ENCODE data around the gene ZNF638.

Gene ZNF638

DNA sequence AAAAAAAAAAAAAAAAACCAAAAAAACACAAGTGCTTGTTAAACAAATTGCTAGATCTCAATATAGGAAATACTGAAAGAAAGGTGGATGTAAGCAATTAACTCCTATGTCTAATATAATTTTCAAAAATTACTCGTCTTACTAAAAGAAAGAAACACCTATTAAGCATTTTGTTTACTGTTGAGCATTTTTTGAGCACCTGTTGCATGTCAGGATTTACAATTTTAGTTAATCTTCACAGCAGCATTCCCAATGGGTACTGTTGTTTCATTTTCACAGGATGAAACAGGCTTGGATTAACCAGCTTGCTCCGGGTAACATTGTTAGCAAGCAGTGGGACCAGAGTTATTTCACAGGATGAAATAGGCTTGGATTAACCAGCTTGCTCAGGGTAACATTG lies 4.8 kb downstream of the ZNF638 start:
- no peak for DNase-seq

DNA sequence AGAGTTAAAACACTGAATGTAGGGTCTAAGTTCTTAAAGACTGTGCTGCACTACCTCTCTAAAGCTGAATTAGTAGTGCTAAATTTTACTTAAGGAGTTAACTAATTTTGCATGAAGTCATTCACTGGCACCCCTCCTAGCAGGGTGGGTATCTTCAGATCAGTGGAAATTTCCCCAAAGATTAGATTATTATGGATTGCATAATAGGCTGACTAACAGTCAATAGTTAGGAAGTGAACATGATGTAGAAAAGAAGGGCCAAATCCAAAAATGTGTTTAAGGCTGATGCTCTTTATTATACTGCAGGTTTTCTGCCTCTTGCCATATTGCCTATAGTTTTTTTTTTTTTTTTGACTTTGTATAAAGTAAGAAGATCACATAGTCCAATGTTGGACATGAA lies 5.2 kb downstream of the ZNF638 start:
- no peak for DNase-seq

DNA sequence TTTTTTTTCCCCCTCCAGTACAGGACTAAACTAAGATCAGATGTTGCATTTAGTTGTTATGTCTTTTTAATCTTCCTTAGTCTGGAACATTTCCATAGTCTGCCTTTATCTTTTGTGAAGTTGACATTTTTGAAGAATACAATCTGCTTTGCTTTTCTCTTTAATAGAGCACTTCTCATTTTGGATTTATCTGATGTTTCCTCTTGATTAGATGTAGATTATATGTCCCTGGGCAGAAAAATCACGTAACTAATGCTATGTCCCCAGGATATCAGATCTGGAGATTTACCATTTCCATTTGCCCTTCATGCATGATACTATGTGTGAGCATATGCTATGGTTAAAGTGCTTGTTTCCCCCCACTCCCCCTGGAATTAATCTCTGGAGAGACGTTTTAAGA lies 6.2 kb downstream of the ZNF638 start:
- no peak for DNase-seq

DNA sequence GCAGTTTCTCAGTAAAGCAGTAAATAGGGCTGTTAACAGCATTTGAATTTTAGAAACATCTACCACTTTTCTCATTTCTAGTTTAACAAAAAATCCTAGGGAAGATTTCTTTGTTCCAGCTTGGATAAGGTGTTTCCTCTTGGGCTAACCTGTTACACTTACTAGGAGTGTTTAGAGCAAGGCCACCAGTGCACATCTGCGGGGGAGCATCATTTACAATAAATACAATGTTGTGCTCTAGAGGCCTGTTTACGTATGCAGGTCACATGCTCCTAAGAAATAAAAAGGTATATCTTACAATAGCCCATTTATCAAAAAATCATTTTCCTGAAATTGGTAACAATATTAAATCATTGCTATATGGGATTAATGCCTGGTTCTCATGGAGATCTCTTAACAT lies 8.1 kb downstream of the ZNF638 start:
- no peak for DNase-seq

DNA sequence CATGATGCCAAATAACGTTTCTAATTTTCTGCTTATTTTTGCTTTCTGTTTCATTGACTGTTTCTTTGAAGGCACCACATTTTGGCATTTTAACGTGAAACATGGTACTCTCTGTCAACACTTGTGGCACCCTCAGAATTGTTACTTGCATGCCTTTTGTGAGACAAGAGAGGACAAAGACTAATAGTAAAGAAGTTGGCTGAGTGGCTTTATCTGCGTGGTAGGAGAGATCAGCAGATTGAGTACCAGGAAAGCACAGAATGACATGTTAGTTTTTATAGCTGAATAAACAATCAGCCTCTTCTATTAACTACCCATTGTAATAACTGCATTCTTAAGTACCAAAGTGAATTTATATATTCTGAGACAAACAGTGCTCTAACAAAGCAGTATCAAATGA lies 8.6 kb downstream of the ZNF638 start:
- no peak for DNase-seq

DNA sequence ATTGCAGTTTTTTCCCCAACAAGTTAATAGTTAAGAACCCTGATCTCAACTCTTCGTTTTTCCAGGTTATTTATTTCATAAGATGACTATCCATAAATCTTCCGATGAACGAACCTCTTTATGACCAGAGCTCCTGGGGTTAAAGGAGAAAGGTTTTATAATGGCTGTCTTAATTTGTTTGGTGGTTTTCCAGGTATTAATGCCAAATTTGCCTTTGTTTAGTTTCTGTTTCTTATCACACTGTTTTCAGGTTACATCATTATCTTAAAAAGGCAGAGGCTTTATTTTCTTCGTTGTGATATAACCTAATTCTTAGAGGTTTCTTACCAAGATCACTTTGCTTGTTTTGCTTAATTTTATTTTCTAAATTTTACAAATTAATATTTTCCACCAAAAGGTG lies 10.1 kb downstream of the ZNF638 start:
- no peak for DNase-seq

DNA sequence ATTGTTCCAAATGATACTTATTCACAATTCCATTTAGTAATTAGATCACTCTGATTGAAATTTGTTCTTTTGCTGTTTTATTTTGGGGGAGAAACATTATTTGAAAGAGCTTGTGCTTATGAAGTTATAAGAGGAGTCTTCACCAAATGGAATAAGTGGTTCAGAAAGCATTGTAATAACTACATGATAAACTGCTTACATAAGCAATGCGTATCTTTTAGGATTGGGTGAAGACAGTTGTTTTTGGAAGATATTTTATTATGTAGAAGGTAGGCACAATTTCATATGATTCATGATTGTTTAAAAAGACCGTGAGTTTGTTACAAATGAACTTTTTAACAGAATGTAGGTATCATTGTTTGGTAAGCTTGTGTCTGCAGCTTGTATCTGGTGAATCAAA lies 14.5 kb downstream of the ZNF638 start:
- DNase-seq: no peak

DNA sequence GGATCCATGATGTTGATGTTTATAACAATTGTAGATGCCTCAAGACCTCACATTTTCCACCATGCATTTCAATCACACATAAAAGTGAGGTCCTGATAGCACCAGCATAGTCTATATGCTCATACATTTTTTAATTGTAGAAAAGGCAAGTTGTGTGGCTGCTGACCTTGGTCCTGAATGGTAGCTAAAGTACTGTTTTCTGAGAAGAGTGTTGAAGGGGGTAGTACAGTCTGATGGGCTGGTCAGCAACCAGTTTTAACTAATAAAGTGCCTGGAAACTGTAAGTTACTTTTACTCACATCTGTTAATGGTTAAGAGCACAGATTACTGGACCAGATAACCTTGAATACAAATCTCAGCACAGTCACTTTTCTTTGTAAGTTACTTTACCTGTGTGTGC lies 15.9 kb downstream of the ZNF638 start:
- DNase-seq: no peak

DNA sequence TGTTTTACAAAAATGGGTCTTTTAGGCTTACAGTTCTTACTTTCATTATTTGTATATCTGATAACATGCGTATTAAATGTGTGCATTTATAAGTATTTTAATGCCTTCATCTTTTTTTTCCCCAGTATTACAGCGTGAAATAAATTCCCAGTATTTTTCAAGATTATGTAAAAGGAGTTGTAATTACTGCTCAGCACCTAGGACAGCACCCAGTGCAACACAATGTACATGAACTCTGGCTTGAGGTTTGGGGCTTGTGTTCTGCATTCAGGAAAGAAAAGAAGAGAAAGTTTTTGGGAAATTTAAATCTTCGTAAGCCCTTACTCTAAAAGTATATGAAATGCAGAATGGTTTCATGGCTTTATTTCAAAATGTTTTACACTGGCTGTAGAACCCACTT lies 16.7 kb downstream of the ZNF638 start:
- no peak for DNase-seq

DNA sequence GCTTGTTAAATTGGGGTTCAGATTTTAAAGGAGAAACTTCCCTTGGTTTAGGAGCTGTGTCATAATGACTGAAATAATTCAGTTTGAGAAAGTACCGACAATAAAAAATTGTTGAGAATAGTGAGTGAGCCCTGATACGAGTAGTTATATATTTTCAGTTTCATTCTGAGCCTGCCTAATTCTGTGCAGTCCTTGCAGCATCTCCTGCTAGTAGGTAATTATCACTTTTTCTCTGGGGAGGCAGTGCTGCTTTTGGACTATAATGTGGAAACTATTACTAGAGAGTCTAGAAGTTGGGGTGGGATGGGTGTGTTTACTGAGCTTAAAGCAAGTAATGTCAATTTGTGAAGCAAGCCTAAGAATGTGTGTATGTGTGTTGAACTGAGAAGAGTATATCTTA lies 21.7 kb downstream of the ZNF638 start:
- no peak for DNase-seq

DNA sequence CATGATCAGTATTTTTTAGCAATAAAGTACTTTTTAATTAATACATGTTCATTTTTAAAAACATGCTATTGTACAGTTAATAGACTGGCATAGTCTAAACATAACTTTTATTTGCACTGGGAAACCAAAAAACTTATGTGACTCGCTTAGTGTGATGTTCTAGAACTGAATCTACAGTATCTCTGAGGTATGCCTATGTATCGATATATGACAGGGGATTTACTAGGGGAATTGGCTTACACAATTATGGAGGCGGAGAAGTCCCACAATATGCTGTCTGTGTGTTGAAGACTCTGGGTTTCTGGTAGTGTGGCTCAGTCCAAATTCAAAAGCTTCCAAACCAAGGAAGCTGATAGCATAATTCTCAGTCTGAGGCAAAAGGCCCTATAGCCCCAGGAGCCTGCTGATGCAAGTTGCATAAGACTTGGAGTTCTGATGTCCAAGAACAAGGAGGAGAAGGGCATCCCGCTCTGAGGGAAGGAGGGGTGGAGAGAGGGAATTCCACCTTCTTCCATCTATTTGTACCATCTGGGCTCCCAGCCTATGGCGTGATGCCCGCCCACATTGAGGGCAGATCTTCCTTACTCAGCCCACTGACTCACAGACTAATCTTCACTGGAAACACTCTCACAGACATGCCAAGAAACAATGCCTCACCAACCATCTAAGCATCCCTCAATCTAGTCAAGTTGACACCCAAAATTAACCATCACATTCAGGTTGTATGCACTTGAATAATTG lies 27.5 kb downstream of the ZNF638 start:
- DNase-seq: peak in 1 of 51 donors; percentile 50

DNA sequence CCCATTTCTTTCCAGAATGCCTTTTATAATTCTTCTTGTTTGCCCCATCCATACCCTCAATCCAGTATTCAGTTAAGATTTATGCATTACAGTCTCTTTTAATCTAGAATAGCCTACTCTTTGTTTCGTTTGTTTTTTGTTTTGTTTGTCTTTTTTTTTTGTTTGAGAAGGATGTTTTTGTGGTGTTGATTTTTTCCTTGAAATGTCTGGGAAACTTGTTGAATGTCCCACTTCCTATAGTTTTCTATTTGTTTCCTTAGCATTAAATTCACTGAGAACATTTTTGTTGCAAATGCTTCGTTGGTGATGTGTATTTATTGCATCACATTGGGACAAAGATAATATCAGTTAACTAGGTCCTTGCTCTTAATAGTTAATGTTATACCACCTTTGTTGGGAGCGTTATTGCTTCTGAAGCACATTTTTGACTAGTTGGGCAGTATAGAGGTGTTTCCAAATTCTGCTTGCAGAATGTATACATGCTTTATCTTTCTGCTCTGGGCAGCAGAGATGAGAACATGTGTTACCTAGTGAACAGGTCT lies 28.9 kb downstream of the ZNF638 start:
- DNase-seq: no peak

DNA sequence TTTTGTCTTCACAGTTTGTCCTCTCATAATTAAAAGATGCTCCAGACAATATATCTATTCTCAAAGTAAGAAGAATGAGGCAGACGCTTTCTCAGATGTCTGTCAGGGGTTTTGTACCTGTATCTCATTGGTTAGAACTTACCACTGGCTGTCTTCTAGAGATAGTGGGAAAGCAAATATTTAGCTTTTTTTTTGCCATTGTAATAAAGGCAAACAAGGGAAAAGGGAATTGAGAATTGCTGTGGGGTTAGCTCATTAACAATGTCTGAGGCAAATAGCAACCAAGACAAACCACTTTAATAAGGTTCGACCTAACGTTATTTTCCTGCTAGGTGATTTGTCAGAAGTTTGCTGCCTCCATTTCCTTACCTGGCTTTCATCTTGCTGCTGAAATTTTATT lies 30.0 kb downstream of the ZNF638 start:
- DNase-seq: no peak

DNA sequence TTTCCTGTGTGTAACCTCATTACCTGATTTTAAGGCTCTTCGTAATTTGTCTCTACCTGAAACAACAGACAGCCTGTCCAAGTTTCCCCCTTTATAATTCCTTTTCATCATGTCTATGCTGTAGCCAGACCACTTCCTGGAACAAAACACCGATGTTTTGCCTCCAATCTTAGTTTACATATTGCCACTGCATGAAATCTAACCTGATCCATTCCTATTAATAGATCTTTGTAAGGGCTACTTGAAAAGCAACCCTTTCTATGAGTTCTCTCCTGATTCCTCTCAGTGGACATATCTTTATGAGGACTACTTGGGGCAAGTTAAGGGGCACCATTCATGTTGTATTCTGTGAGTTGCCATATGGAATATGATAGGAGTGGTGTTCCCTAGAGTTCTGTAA lies 30.9 kb downstream of the ZNF638 start:
- DNase-seq: no peak

DNA sequence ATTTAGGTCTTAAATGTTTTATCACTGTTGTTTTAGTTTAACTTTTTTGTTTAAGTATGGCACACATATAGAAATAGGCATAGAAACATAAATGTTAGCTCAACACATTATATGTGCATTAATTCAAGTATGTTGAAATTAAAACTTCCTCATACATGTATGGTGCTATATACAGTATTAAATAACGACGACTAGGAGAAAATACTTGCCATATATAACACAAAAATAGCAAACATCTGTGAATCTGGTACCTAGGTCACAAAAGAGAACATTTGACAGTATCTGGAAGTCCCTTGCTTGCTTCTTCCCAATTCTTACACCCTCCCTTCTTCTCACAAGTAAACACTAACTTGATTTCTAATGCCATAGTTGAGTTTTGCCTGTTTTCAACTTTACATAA lies 38.4 kb downstream of the ZNF638 start:
- DNase-seq: no peak

DNA sequence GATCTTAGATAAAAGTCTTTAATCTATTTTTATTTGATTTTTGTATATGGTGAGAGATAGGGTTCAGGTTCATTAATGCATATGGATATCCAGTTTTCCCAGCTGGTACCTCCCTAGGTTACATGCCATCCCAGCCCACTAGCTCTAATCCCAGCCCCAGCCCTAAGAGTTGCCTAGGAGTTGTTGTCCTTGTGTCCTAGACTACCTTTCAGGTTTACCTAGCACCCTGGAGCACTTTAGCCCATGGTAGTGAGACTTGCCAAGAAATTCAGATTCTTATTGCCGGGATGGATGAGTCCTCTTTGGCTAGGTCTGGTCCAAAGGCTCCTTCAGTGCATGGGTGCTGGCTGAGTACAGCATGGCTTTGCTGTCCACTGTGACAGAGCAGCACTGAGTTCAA lies 40.5 kb downstream of the ZNF638 start:
- DNase-seq: no peak

DNA sequence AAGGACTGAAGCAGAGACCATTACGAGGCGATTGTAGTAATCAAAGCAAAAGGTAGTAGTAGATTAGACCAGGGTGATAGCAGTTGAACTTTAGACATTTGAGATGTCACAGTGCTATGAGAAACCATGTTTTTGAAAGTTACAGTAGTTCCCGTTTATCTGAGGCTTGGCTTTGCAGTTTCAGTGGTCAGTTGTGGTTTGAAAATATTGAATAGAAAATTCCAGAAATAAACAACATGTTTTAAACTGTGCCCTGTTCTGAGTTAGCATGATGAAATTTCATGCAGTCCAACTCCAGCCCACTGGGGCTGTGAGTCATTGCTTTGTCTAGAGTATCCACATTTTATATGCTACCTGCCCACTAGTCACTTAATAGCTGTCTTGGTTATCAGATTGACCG lies 47.5 kb downstream of the ZNF638 start:
- DNase-seq: no peak

DNA sequence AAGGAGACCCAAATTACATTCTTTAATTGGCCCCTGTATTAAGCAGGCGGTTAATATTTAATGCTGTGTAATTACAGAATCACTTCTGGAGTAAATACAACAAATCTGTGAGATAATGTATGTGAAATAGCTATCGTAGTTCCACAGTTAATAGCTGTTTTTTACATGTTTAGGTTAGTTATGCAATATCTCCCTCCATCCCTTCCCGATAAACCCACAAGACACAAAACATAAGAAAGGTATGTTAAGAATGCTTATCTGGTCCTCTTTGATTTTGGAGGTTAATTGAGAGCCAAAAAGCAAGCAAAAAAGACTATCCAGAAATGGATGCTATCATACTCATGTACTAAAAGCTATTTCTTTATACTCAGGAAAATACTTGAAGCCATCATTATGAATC lies 49.1 kb downstream of the ZNF638 start:
- no peak for DNase-seq

DNA sequence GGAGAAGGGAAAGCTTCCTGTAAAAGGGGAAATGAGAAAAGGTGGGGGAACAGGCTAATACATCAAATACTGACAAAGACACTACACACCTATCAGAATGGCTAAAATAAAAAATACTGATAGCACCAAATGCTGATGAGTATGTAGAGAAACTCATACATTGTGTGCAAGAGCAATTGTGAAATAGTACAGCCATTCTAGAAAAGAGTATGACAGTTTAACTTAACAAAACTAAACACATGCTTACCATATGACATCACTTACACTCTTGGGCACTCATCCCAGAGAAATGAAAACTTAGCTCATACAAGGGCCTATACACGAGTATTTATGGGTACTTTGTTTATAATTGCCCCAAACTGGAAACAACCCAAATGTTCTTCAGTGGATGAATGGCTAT lies 53.4 kb downstream of the ZNF638 start:
- no peak for DNase-seq

DNA sequence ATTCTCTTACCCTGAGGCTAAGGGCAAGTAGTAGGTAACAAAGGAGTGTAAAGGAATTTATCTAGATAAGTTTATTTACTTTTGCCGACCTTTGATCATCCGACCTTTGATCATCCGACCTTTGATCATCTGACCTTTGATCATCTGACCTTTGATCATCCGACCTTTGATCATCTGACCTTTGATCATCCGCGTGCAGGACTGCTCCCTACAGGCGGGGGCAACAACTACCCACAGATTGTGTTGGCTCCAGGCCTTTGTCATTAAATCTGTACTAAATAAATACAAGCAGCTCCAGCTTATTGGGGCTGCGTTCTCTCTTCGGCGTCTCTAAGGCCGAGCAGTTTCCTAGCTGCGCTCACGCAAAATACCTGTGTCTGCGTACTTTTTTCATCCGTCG lies 56.6 kb downstream of the ZNF638 start:
- no peak for DNase-seq

DNA sequence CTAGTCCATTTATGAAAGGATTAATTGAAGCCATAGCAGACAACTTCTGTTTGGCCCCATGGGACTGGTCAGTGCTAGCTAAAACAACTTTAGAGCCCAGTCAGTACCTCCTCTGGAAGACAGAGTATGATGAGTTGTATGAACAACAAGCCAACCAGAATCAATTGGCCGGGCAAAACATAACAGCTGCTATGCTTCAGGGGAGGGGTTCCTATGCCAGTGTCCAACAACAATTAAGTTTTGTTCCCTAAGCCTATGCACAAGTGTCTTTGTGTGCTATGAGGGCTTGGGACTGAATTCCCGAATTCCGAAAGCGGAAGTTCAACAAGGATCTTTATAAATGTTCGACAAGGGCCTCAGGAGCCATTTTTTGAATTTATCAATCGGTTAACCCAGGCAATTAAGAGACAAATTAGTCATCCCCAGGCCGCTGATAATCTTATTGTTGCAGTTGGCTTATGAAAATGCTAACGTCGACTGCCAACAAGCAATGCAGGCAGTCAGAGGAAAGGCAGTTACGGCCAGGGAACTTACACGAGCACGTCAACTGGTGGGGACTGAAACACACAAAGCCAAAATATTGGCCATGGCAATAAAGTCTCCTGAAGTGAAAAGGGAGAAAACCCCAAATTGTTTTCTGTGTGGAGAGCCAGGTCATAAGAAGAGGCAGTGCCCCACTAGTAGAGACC lies 57.9 kb downstream of the ZNF638 start:
- DNase-seq: peak in 24 of 51 donors; percentile 5 to 73 (median 30)

DNA sequence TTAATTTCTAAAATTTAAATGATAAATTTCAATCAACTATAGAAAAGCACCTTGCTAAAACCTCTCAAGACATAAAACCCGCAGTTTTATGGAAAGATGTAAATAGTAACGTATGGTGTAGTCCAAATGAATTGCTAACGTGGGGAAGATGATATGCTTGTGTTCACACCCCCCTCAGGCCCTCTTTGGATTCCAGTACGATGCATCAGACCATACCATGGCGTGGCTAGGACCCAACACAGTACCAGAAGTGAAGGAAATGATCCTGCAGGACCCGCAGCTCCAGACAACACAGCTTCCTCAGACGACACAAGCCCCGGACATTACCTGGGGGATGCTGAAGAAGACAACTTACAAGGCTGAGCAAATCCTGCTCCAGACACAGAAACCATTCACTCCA lies 61.6 kb downstream of the ZNF638 start:
- DNase-seq: no peak

DNA sequence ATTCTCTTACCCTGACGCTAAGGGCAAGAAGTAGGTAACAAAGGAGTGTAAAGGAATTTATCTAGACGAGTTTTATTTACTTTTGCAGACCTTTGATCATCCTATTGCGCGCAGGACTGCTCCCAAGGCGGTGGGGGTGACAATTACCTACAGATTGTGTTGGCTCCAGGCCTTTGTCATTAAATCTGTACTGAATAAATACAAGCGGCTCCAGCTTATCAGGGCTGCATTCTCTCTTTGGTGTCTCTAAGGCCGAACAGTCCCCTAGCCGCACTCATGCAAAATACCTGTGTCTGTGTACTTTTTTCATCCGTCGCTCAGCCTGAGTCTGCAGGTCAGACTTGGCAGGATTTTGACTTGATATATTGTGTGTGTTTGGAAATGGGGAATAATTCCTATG lies 63.9 kb downstream of the ZNF638 start:
- no peak for DNase-seq

Measured in hypothalamus (tissue), 51 donors.